Brain microvascular endothelial cell (primary cell): ENCODE measurements around the gene FAM131C.
A peak's percentile ranks its signal among the peaks of the same experiment; 100 is the strongest.

Experiments used
- DNase-seq: peaks from one replicate; pipeline ENCODE4 v3.0.0-alpha.2; 2020
- H3K27ac ChIP-seq: fragments of 250-450 bp; sonication (Bioruptor Pico); 2 replicates; pipeline ENCODE4 v1.5.1; 2020; ENCODE audit warnings: mild to moderate bottlenecking, moderate library complexity
- H3K27me3 ChIP-seq: fragments of 250-450 bp; sonication (Bioruptor Pico); replicated peaks from 2 replicates; pipeline ENCODE4 v1.5.1; 2020; ENCODE audit warnings: mild to moderate bottlenecking
- H3K36me3 ChIP-seq: fragments of 250-450 bp; sonication (Bioruptor Pico); replicated peaks from 2 replicates; pipeline ENCODE4 v1.5.1; 2020; ENCODE audit warnings: mild to moderate bottlenecking
- H3K4me3 ChIP-seq: 2 replicates; pipeline ENCODE4 v1.5.1; 2011; ENCODE audit warnings: low read depth, mild to moderate bottlenecking, control low read depth, low read length, moderate library complexity
- CTCF ChIP-seq: IDR thresholded peaks from 2 replicates; pipeline ENCODE4 v1.5.1; 2011; ENCODE audit warnings: low read depth, mild to moderate bottlenecking, moderate library complexity, low read length, control low read depth, inconsistent platforms; ENCODE audit errors: missing control alignments
- in situ Hi-C: cut with HindIII; loops from 2 replicates; pipeline ENCODE4 v1.10.0; 2017; ENCODE audit warnings: low sequenced_read_pairs, low pct_ligation_motif_present

FAM131C gene

DNA sequence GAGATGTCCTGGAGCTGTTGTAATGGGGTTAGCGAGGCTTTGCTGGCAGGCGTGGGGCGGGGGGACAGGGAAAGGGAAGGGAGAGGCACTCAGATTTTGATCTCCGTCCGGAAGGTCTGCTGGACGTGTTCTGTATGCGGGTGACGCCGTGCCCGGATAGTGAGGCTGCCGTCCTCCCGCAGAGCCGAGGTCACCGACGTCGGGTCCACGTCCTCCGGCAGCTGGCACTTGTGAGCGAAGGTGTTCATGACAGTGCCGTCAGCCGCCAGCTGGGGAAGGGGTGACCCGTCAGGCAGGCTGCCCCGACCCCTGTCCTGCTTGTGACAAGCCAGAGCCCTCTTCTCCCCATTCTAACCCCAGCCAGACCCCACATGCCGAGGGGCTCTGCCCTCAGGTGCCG is 58.0 kb downstream of the FAM131C start:
- H3K27me3 ChIP-seq: no peaks in the 10 kb centered on the region
- no peaks in the 10 kb centered on the region for H3K36me3 ChIP-seq
- no peak overlapping the region for H3K27ac ChIP-seq
- in situ Hi-C loops: no loop called here
- DNase-seq: no peak
- no peak for TF ChIP-seq CTCF
- H3K4me3 ChIP-seq: no peak overlapping the region

GRCh38 chr1:16014509-16015482 is 58.7 kb downstream of the FAM131C start:
- in situ Hi-C loops: no loop called here
- Histone ChIP-seq H3K27me3 (no peaks in the 10 kb centered on the region), H3K27ac (no peak overlapping the region), H3K4me3 (no peak overlapping the region), H3K36me3 (no peaks in the 10 kb centered on the region)
- DNase-seq: no peak
- TF ChIP-seq CTCF: no peak

DNA sequence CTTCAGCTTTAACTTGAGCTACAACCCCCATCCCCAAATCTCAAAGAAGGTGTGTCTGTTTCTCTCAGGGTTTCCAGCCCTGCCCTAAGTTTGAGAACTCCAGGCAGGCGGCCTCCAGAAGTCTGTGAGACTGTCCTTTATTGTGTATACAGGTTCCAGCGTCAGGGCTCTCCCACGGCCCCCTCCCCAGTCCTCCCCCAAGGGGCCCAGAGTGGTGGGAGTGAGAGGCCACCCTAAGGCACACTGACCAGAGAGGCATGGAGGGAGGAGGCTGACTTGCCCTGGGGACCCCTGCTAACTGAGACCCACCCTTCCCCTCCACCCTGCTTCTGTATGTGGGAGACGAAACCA is 59.6 kb downstream of the FAM131C start:
- in situ Hi-C loops: no loop called here
- H3K36me3 ChIP-seq: no peaks in the 10 kb centered on the region
- H3K4me3 ChIP-seq: no peak overlapping the region
- no peak overlapping the region for H3K27ac ChIP-seq
- no peaks in the 10 kb centered on the region for H3K27me3 ChIP-seq
- no peak for DNase-seq
- TF ChIP-seq CTCF: no peak

- Histone ChIP-seq H3K4me3 (peak overlapping the region; percentile 40), H3K36me3 (no peaks in the 10 kb centered on the region), H3K27me3 (no peaks in the 10 kb centered on the region), H3K27ac (no peak overlapping the region)
- peak; percentile 52 for DNase-seq
- TF ChIP-seq CTCF: no peak
- in situ Hi-C loops: no loop called here
These were observed 60.1 kb downstream of the FAM131C start for GRCh38 chr1:16013220-16013907.

DNA sequence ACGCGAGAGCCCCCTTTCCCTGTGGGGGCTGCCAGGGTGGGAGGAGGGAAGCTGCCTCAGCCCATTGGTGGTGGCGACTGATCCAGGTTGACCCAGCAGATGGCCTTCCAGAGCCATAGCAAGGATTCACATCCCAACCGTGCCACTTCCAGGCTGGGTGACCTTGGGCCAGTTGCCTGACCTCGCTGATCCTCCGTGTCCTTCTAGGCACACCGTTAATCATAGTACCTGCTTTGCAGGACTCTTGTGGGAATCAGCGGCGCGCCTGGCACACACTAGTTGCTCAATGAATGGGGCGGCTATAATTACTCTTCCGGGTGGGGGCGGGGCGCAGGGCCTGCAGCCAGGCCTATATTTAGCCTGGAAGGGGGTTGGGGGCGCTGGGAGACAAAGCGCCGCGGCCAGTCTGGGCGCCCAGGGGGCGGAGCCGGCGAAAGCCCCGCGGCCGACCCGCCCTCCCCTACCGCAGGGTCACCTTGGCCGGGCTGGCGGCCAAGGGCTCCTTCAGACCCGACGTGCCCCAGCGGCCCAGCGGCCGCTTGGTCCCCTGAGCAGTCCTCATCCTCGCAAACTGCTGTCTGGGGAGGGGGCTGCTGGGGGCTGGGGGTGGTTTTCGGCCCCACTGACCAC is 60.7 kb downstream of the FAM131C start:
- Histone ChIP-seq H3K27ac (no peak overlapping the region), H3K36me3 (no peaks in the 10 kb centered on the region), H3K4me3 (peak overlapping the region; percentile 40), H3K27me3 (no peaks in the 10 kb centered on the region)
- in situ Hi-C loops: no loop called here
- DNase-seq: peak; percentile 40
- TF ChIP-seq CTCF: no peak
